Panc1 (cell line): ENCODE results near the gene PTAFR. TPM values are rescaled to one million over a fixed set of nuclear protein-coding genes. Genes with fewer than 3 reads are reported as not detected.

Source experiments
- ATAC-seq: fragments of 200-7000 bp; cut with Tn5 transposase; 2 replicates; pipeline ENCODE4 v1.9.1; 2020; ENCODE audit warnings: mild to moderate bottlenecking, moderate library complexity
- Bru-seq: library from RNA; stranded (reverse); fragments of 400-500 nt; gene quantifications from one replicate; lab custom pipeline; 2021; lab: Mats Ljungman, UMichigan
- BruChase-seq, 2 experiments: library from RNA; stranded (reverse); fragments of 400-500 nt; gene quantifications; one replicate each; lab custom pipeline; 2021; lab: Mats Ljungman, UMichigan
- BruUV-seq: library from RNA; stranded (reverse); fragments of 400-500 nt; replicated peaks from 2 replicates; lab custom pipeline; 2021; lab: Mats Ljungman, UMichigan
- CTCF ChIA-PET: fragments of 300-600 bp; sonication (Branson Sonifier 250); formaldehyde crosslinking; loops from one replicate; lab custom pipeline; 2022; ENCODE audit warnings: antibody characterized with exemption; lab: Charles Lee
- POLR2A ChIA-PET: fragments of 300-600 bp; sonication (Branson Sonifier 250); formaldehyde crosslinking; loops from one replicate; lab custom pipeline; 2022; ENCODE audit warnings: antibody characterized with exemption; lab: Charles Lee
- DNase-seq: peaks from one replicate; pipeline ENCODE4 v3.0.0-alpha.2; 2010; ENCODE audit warnings: low read depth, low spot score
- H3K27ac ChIP-seq: 2 replicates; pipeline ENCODE4 v1.5.1; 2011; ENCODE audit warnings: mild to moderate bottlenecking, low read length, inconsistent platforms
- H3K27me3 ChIP-seq: fragments of 200-500 bp; sonication (Bioruptor generic); 2 replicates; pipeline ENCODE4 v1.6.0; 2014; ENCODE audit warnings: low read length, inconsistent platforms; ENCODE audit not compliant: control insufficient read depth, insufficient read depth
- H3K36me3 ChIP-seq: fragments of 200-500 bp; sonication (Bioruptor generic); 2 replicates; pipeline ENCODE4 v1.5.1; 2014; ENCODE audit warnings: inconsistent platforms, mild to moderate bottlenecking, low read length, moderate library complexity; ENCODE audit not compliant: control insufficient read depth, insufficient read depth
- H3K4me1 ChIP-seq: 2 replicates; pipeline ENCODE4 v1.5.1; 2011; ENCODE audit warnings: inconsistent platforms, mild to moderate bottlenecking, low read length, moderate library complexity; ENCODE audit not compliant: control insufficient read depth, insufficient read depth
- H3K4me3 ChIP-seq, 2 experiments: 2 replicates each; pipeline ENCODE4 v1.5.1; 2011 to 2012; ENCODE audit warnings: low read depth in 2 of 2, low read length in 2 of 2, mild to moderate bottlenecking in 2 of 2, inconsistent platforms in 1 of 2, moderate library complexity in 1 of 2
- H3K9me3 ChIP-seq: fragments of 200-500 bp; sonication (Bioruptor generic); 2 replicates; pipeline ENCODE4 v1.5.1; 2014; ENCODE audit warnings: low read depth, mild to moderate bottlenecking, inconsistent platforms, low read length, moderate library complexity; ENCODE audit not compliant: control insufficient read depth, insufficient read depth
- POLR2AphosphoS5 ChIP-seq: IDR thresholded peaks from 2 replicates; pipeline ENCODE4 v1.6.1; 2012; ENCODE audit warnings: mild to moderate bottlenecking, low read depth, low read length, moderate library complexity
- SIN3A ChIP-seq: IDR thresholded peaks from 2 replicates; pipeline ENCODE4 v1.6.1; 2012; ENCODE audit warnings: low read depth, mild to moderate bottlenecking, low read length, moderate library complexity, borderline replicate concordance; ENCODE audit not compliant: insufficient read depth
- TCF7L2 ChIP-seq: IDR thresholded peaks from 2 replicates; pipeline ENCODE4 v1.6.1; 2011; ENCODE audit warnings: mild to moderate bottlenecking, low read depth, low read length, inconsistent platforms
- in situ Hi-C: cut with HindIII; loops from 2 replicates; pipeline ENCODE4 v1.10.0; 2016; ENCODE audit warnings: low sequenced_read_pairs, low pct_unique_long_range_greater_than_20kb
- intact Hi-C: fragments of 100-400 bp; cut with micrococcal nuclease; formaldehyde crosslinking; loops from one replicate; pipeline ENCODE4 v1.10.0; 2022; ENCODE audit not compliant: unreplicated experiment
- long read RNA-seq: library from polyadenylated mRNA; unstranded; transcript quantifications from one replicate; pipeline ENCODE4 v2.0.0, GENCODE V29; 2021; ENCODE audit not compliant: unreplicated experiment
- polyA plus RNA-seq: library from polyadenylated mRNA; unstranded; fragments of >200 nt; gene quantifications from one replicate; pipeline ENCODE4 v1.2.1, GENCODE V29; 2012; ENCODE audit warnings: missing spikeins; ENCODE audit not compliant: insufficient read length
- total RNA-seq: library from RNA; stranded (reverse); gene quantifications from one replicate; pipeline ENCODE4 v1.2.1, GENCODE V29; 2021; ENCODE audit not compliant: unreplicated experiment
- TF ChIP-seq, protein P1 (sequence below): fragments of 450-650 bp; IDR thresholded peaks from 2 replicates; pipeline ENCODE4 v1.5.1; 2017; ENCODE audit warnings: mild to moderate bottlenecking
- TF ChIP-seq, protein P2 (sequence below), 2 experiments: IDR thresholded peaks; 2 replicates each; pipeline ENCODE4 v1.6.1; 2011 to 2012; ENCODE audit warnings: low read depth in 2 of 2, control low read depth in 1 of 2, low read length in 1 of 2, mild to moderate bottlenecking in 1 of 2, moderate library complexity in 1 of 2; ENCODE audit not compliant: insufficient read depth in 1 of 2

PTAFR gene, protein sequence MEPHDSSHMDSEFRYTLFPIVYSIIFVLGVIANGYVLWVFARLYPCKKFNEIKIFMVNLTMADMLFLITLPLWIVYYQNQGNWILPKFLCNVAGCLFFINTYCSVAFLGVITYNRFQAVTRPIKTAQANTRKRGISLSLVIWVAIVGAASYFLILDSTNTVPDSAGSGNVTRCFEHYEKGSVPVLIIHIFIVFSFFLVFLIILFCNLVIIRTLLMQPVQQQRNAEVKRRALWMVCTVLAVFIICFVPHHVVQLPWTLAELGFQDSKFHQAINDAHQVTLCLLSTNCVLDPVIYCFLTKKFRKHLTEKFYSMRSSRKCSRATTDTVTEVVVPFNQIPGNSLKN
- total RNA-seq: 0.13 TPM
- 0.05 TPM for polyA plus RNA-seq
- Bru-seq, nascent RNA: percentile 24 among the genes with signal in this experiment
- BruChase-seq, experiment 1, labeled RNA remaining after a 2-hour chase: percentile 25 among the genes with signal in this experiment
- percentile 31 among the genes with signal in this experiment for BruChase-seq, experiment 2, labeled RNA remaining after a 6-hour chase
- long read RNA-seq: 0 reads

DNA sequence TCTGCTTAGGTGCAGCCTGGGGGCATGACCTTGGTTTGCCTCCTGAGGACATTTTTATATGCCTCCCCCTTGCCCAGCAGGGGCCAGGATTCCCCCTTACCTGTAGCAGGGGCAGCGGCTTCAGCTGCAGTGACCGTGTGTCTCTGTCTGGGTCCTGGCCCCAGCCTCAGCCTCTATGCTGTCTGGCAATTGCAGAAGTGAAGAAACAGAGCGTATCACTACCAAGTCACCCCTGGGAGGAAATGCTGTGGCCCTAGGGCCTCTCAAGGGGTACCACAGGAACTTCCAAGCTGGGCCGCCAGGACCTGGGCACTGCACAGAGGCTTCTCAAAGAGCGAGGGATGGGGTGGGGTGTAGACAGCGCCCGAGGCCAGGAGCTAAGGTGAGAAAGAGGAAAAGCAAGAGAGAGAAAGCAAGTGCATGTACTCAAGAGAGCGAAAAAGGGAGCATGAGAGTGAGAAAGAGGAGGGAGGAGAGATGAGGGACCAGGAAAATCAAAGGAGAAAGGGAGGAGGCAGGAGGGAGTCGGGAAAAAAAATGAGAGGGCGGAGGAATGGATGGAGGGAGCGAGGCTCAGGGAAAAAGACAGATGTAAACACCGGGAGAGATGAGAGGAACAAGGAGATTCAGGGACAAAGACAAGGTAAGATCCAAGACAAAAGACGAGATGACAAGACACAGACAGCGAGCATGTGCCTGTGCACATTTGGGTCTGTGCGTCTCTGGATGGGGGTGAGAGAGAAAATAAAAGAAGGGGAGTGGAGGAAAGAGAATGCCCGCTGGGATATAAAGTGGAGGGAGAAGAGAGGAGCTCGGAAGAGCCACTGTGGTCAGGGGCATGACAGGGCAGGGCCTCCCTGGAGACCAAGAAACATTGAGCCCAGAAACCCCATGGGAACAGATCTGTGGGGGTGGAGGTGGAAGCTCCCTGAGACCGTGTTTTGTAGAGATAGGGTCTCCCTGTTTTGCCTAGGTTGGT, at the start of gene PTAFR:
TSS of gene PTAFR (minus strand) at position 199 of the 979 bp plus-strand sequence. CDS start 25,669 bp downstream, outside the sequence.
- Histone ChIP-seq H3K27ac (no peak within 1 kb of the TSS), H3K4me3 (no peak within 1 kb of the TSS), H3K9me3 (no peaks in the 10 kb centered on the region), H3K4me1 (peaks cover 10% of the 10 kb centered on the region), H3K36me3 (no peaks in the 10 kb centered on the region), H3K27me3 (no peaks in the 10 kb centered on the region)
- DNase-seq (no peak), ATAC-seq (no peak)
- intact Hi-C loops: no loop called here
- TF ChIP-seq TCF7L2: no peak
- TF ChIP-seq SIN3A: no peak
- CTCF ChIA-PET: interaction anchor here (0.6 kb wide), 1 partner anchor 332 kb away, joined by 3 read pairs; no protein-coding TSS in a partner anchor
- BruUV-seq: no TSS peak
- in situ Hi-C loops: no loop called here
- POLR2A ChIA-PET: interaction anchor here (0.6 kb wide), 1 partner anchor 17 kb away, joined by 5 read pairs; no protein-coding TSS in a partner anchor

DNA sequence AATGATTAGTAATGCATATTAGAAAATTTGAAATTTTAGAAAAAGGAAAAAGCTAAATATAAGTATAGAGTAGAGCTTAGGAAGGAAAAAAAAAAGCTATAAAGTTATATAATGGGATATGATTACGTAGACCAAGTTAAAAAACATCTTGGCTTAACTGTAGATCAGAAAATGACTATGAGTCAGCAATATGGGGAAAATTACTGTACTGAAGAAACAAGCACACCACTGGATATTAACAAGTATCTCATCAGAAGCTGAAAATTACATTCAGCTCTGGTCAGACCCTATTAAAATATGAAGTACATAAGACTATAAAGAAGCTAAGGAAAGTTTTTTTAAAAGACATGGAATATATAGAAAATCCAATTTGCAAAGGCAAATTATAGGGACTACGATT, 36.8 kb upstream of the PTAFR start:
- Histone ChIP-seq H3K27me3 (no peaks in the 10 kb centered on the region), H3K27ac (no peak overlapping the region), H3K4me3 (no peak overlapping the region), H3K4me1 (no peaks in the 10 kb centered on the region), H3K36me3 (peaks cover 50% of the 10 kb centered on the region), H3K9me3 (no peaks in the 10 kb centered on the region)
- ATAC-seq: no peak
- no TSS peak for BruUV-seq
- intact Hi-C loops: no loop called here
- no peak for DNase-seq
- TF ChIP-seq, protein P1, sequence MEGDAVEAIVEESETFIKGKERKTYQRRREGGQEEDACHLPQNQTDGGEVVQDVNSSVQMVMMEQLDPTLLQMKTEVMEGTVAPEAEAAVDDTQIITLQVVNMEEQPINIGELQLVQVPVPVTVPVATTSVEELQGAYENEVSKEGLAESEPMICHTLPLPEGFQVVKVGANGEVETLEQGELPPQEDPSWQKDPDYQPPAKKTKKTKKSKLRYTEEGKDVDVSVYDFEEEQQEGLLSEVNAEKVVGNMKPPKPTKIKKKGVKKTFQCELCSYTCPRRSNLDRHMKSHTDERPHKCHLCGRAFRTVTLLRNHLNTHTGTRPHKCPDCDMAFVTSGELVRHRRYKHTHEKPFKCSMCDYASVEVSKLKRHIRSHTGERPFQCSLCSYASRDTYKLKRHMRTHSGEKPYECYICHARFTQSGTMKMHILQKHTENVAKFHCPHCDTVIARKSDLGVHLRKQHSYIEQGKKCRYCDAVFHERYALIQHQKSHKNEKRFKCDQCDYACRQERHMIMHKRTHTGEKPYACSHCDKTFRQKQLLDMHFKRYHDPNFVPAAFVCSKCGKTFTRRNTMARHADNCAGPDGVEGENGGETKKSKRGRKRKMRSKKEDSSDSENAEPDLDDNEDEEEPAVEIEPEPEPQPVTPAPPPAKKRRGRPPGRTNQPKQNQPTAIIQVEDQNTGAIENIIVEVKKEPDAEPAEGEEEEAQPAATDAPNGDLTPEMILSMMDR: no peak
- TF ChIP-seq, protein P2, sequence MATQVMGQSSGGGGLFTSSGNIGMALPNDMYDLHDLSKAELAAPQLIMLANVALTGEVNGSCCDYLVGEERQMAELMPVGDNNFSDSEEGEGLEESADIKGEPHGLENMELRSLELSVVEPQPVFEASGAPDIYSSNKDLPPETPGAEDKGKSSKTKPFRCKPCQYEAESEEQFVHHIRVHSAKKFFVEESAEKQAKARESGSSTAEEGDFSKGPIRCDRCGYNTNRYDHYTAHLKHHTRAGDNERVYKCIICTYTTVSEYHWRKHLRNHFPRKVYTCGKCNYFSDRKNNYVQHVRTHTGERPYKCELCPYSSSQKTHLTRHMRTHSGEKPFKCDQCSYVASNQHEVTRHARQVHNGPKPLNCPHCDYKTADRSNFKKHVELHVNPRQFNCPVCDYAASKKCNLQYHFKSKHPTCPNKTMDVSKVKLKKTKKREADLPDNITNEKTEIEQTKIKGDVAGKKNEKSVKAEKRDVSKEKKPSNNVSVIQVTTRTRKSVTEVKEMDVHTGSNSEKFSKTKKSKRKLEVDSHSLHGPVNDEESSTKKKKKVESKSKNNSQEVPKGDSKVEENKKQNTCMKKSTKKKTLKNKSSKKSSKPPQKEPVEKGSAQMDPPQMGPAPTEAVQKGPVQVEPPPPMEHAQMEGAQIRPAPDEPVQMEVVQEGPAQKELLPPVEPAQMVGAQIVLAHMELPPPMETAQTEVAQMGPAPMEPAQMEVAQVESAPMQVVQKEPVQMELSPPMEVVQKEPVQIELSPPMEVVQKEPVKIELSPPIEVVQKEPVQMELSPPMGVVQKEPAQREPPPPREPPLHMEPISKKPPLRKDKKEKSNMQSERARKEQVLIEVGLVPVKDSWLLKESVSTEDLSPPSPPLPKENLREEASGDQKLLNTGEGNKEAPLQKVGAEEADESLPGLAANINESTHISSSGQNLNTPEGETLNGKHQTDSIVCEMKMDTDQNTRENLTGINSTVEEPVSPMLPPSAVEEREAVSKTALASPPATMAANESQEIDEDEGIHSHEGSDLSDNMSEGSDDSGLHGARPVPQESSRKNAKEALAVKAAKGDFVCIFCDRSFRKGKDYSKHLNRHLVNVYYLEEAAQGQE (IDR thresholded peaks at IDR 0.05; ENCODE audit: insufficient read depth in 1 of 2, low read depth in 2 of 2, low read length in 1 of 2): no peak
- TF ChIP-seq SIN3A: no peak
- TF ChIP-seq POLR2AphosphoS5: no peak
- no peak for TF ChIP-seq TCF7L2
- ChIA-PET POLR2A (interaction anchor here (0.6 kb wide), 2 partner anchors 9 to 431 kb away, joined by 4 to 5 read pairs; no protein-coding TSS in a partner anchor), CTCF (interaction anchor here (0.6 kb wide), 1 partner anchor 122 kb away, joined by 3 read pairs; no protein-coding TSS in a partner anchor)
- in situ Hi-C loops: no loop called here
